Memory B cell (primary cell): ENCODE data around the gene GAL3ST3.

ENCODE experiments used
- ATAC-seq: fragments of 150-1000 bp; cut with Tn5 transposase; 2 replicates; pipeline ENCODE4 v1.10.0; 2021; ENCODE audit warnings: low read depth, mild to moderate bottlenecking, moderate library complexity
- DNase-seq, 2 donors: peaks; one replicate each; pipeline ENCODE4 v3.0.0; 2022; ENCODE audit warnings: low spot score in 2 of 2
- H3K27ac Mint-ChIP-seq: one replicate; pipeline ENCODE4 v1.8.0; 2022; ENCODE audit warnings: mild to moderate bottlenecking, moderate library complexity, mixed read lengths
- H3K27me3 Mint-ChIP-seq: one replicate; pipeline ENCODE4 v1.8.0; 2022; ENCODE audit warnings: mixed read lengths
- H3K36me3 Mint-ChIP-seq: one replicate; pipeline ENCODE4 v1.8.0; 2022; ENCODE audit warnings: mild to moderate bottlenecking, mixed read lengths
- H3K4me1 Mint-ChIP-seq: one replicate; pipeline ENCODE4 v1.8.0; 2022; ENCODE audit warnings: mixed read lengths
- H3K4me3 Mint-ChIP-seq: one replicate; pipeline ENCODE4 v1.8.0; 2022; ENCODE audit warnings: mild to moderate bottlenecking, moderate library complexity, mixed read lengths
- H3K9me3 Mint-ChIP-seq: one replicate; pipeline ENCODE4 v1.8.0; 2022; ENCODE audit warnings: mixed read lengths

The GAL3ST3 gene

DNA sequence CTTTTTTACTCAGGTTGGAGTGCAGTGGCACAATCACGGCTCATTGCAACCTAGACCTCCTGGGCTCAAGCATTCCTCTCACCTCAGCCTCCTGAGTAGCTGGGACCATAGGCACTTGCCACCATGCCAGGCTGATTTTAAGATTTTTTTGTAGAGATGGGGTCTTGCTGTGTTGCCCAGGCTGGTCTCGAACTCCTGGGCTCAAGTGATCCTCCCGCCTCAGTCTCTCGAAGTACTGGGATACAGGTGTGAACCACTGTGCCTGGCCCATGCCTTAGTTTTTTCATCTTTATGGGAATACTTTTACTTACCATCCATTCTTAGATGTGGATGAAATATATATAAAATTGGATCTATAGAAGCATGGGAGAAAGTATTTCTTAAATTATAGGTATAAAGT is 26.3 kb upstream of the GAL3ST3 start:
- DNase-seq (no peak), ATAC-seq (no peak)
- Mint-ChIP-seq H3K9me3 (no peaks in the 10 kb centered on the region), H3K27ac (no peak overlapping the region), H3K4me3 (no peak overlapping the region), H3K36me3 (peaks cover 25% of the 10 kb centered on the region), H3K4me1 (peaks cover 51% of the 10 kb centered on the region), H3K27me3 (no peaks in the 10 kb centered on the region)

DNA sequence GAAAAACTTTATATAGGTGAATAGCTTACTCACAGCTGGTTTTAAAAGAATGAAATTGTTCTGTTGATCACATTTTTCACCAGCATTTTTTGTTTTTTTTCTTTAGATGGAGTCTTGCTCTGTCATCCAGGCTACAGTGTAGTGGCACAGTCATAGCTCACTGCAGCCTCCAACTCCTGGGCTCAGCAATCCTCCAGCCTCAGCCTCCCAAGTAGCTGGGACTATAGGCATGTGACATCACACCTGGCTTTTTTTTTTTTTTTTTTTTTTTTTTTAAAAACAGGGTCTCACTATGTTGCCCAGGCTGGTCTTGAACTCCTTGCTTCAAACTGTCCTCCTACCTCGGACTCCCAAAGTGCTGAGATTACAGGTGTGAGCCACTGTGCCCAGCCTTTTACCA is 24.7 kb upstream of the GAL3ST3 start:
- no peaks in the 10 kb centered on the region for H3K9me3 Mint-ChIP-seq
- H3K4me1 Mint-ChIP-seq, result peaks cover 47% of the 10 kb centered on the region
- H3K4me3 Mint-ChIP-seq, result no peak overlapping the region
- peak overlapping the region; percentile 41 for H3K27ac Mint-ChIP-seq
- no peak for DNase-seq
- no peak for ATAC-seq
- no peaks in the 10 kb centered on the region for H3K27me3 Mint-ChIP-seq
- H3K36me3 Mint-ChIP-seq, result peaks cover 21% of the 10 kb centered on the region

DNA sequence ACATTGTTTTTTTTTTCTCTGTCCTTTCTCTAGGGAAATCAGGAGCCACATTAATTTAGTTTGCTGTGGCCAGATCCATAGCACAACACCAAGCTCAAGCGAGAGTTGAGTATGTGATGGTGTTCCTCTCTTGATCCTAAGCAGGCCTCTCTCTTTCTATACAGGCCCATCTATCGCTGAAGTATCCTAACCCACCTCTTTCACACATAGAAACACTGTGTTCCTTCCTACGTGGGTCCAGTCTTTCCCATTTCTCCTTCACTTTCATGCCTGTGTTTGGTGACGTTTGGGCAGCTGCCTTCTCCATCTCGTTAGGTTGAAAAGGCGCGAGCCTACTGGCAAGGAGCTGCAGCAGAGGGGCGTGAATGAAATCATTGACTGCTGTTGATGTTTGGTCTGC is 23.6 kb upstream of the GAL3ST3 start:
- Mint-ChIP-seq H3K4me3 (peak overlapping the region; percentile 96), H3K27me3 (no peaks in the 10 kb centered on the region), H3K36me3 (peaks cover 21% of the 10 kb centered on the region), H3K9me3 (no peaks in the 10 kb centered on the region), H3K27ac (peak overlapping the region; percentile 22), H3K4me1 (peaks cover 46% of the 10 kb centered on the region)
- ATAC-seq (no peak), DNase-seq (no peak)

DNA sequence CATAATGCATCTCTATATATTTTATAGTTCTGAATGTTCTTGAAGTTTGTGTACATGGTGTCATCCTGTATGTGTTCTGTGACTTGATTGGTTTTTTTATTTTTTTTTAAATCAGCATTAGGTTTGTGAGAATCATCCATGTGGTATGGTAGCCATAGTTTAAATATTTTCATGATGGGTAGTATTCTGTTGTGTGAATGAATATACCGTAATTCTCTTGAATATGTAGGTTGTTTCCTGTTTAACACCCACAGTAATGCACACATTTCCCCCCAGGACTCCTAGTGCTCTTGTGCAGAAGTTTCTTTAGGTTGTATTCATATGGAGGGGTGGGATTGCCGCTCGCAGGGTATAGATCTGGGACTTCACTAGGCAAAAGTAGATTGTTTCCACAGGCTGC is 23.1 kb upstream of the GAL3ST3 start:
- DNase-seq (no peak), ATAC-seq (no peak)
- Mint-ChIP-seq H3K4me1 (peaks cover 48% of the 10 kb centered on the region), H3K27ac (peak overlapping the region; percentile 22), H3K27me3 (no peaks in the 10 kb centered on the region), H3K9me3 (no peaks in the 10 kb centered on the region), H3K4me3 (peak overlapping the region; percentile 96), H3K36me3 (peaks cover 24% of the 10 kb centered on the region)

DNA sequence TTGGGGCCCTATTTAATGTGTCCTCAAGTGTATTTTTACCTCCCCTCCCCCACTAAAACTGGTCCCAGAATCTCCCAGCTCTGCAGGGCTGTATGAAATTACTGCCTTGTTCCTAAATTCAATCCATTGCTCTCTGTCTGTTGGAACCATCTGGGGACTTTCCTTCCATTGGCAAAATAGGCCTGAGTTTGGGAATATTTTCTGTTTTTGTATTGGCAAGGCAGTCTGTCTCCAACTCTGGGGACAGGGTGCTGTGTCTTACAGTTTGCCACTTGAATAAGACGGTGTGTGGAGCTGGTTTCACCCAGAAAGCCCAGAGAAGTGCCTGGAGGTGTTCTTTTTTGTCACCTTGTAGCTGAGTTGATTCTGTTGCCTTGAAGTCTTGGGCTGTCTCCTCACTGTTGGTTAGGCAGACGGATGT is 22.4 kb upstream of the GAL3ST3 start:
- Mint-ChIP-seq H3K36me3 (peaks cover 28% of the 10 kb centered on the region), H3K4me1 (peaks cover 50% of the 10 kb centered on the region)
- no peak for DNase-seq

DNA sequence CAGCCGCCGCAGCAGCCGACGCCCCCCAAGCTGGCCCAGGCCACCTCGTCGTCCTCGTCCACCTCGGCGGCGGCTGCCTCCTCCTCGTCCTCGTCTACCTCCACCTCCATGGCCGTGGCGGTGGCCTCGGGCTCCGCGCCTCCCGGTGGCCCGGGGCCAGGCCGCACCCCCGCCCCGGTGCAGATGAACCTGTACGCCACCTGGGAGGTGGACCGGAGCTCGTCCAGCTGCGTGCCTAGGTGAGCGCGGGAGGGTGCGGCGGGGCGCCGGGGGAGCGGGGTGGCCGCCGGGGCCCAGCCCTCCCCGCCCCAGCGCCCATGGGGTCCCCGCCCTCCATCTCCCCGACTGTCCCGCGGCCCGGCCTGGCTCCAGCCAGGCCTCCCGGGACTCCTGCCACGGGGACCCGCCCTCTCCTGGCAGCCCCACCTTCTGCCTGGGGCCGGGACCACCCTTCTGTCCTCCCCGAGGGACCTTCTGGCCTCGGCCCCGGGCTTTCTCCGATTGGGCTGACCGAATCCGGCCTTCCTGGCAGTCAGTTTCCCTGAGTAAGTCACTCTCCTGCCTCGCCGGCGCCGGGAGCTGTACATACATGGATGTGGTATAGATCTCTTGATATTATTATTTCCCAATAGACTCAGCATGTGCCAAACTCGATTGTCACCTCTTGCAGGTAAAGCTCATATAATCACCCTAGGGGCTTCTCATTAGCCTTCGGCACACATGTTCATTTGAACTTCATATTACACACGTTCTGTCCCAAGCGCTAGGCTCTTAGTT is 21.8 kb upstream of the GAL3ST3 start:
- no peaks in the 10 kb centered on the region for H3K27me3 Mint-ChIP-seq
- peaks cover 29% of the 10 kb centered on the region for H3K36me3 Mint-ChIP-seq
- ATAC-seq, result no peak
- H3K9me3 Mint-ChIP-seq, result no peaks in the 10 kb centered on the region
- peak overlapping the region; percentile 96 for H3K27ac Mint-ChIP-seq
- DNase-seq, result no peak
- peaks cover 50% of the 10 kb centered on the region for H3K4me1 Mint-ChIP-seq
- peak overlapping the region; percentile 96 for H3K4me3 Mint-ChIP-seq

More for the DNA sequence above, 22.4 kb upstream of the GAL3ST3 start:
- no peak for ATAC-seq
- Mint-ChIP-seq H3K9me3 (no peaks in the 10 kb centered on the region), H3K27ac (peak overlapping the region; percentile 96), H3K4me3 (peak overlapping the region; percentile 96), H3K27me3 (no peaks in the 10 kb centered on the region)

DNA sequence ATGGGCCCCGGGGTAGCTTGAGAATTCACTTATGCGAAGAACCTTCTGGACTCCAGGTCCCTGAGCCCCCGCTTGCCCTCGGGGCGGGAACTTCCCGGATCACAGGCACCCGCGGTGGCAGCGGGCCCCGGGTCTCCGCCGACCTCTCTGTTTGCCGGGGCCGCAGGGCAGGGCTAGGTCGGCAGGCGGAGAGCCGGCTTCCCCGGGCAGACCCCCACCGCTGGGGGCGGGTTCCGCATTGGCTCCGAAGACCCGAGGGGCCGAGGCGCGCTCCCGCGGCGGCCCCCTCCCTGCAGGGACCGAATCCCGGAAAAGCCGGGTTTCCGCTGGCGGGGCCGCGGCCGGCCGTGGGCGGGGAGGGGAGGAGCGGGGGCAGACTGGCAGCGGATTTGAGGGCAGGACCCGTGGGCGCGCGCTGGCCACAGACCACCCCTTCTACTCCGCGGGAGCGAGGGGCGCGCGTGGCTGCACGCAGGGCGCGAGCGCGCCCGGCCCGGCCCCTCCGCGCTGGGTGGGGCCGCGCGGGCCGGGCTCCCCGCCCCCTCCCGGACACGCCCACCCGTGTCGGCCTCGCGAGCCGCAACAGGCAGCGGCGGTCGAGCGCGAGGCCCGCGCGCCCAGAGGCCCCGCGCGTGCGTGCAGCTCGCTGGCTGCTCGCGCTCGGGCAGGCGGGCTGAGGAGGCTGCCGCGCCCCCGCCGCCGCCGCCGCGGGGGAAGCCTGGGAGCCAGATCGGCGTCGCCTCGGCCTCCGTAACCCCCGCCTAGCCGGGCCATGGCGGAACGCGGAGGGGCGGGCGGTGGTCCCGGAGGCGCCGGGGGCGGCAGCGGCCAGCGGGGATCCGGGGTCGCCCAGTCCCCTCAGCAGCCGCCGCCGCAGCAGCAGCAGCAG is 21.0 kb upstream of the GAL3ST3 start, which contains the start of gene PACS1:
Gene PACS1, plus strand, starts transcription at position 558 of the 889 bp plus-strand sequence. Its CDS starts 215 bp downstream, at position 773.
- peak within 1 kb of the TSS; percentile 96 for H3K27ac Mint-ChIP-seq
- ATAC-seq (peak; percentile 76), DNase-seq (peak; percentile 73 to 75)
- H3K4me3 Mint-ChIP-seq, result peak within 1 kb of the TSS; percentile 96
- H3K36me3 Mint-ChIP-seq, result peaks cover 33% of the 10 kb centered on the region
- H3K9me3 Mint-ChIP-seq, result no peaks in the 10 kb centered on the region
- H3K27me3 Mint-ChIP-seq, result no peaks in the 10 kb centered on the region
- peaks cover 50% of the 10 kb centered on the region for H3K4me1 Mint-ChIP-seq

DNA sequence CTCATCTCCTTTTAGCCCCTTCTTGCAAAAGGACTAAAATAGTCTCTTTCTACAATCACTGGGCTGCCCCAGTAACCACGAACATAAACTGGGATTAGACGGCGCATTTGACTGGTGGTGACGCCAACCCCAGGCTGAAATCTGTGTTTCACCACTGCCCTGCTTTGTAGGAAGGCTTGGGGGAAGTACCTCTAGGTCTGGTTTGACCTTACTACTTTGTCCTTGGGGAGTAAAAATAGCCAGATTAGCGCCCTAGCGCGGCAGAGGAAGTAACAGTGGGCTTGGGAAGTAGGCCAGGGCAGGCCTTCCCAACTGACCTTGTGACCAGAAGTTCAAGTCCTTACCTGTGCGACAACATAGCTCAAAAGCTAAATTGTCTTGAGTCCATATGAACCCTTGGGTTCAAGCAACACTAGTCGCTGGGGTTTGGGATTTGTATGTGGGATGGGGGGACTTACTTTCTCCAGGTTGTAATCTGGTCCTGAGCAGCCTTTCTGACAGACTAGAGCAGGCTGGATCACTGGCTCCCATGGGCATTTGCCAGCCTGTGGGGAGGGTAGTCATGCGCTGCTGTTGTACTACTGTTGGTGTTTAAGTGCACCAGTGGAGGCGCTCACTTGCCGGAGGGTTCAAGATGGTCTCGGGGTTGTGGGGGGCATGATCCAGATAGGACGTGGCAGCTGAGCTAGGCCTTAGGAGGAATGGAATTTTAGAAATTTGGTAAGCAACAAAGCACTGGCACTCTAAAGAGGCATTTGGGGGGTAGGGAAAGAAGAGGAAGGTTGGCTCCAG is 20.2 kb upstream of the GAL3ST3 start:
- H3K36me3 Mint-ChIP-seq, result peaks cover 34% of the 10 kb centered on the region

DNA sequence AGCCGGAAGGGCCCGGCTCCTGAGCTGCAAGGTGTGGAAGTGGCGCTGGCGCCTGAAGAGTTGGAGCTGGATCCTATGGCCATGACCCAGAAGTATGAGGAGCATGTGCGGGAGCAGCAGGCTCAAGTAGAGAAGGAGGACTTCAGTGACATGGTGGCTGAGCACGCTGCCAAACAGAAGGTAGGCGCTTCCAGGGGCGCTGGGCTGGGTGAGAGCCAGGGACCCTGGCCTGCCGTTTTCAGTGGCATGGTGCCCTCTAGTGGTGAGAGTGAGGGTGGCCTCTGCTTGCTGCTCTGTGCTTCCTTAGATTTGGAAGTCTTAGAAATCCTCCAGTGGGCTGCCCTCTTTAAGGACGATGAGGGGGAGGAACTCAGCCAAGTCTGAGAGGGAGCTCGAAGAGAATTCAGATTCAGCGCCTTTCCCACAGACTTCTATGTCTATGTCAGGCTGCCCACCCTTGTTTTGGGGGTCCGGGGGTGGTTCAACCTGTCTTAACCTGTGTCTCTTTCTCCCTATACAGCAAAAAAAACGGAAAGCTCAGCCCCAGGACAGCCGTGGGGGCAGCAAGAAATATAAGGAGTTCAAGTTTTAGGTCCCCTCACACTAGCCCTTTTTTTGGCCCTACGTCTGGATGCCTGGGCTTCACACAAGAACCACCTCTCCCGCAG is 19.3 kb upstream of the GAL3ST3 start:
- H3K27me3 Mint-ChIP-seq, result no peaks in the 10 kb centered on the region
- ATAC-seq (peak; percentile 26), DNase-seq (peak; percentile 78 to 86)
- H3K27ac Mint-ChIP-seq, result peak overlapping the region; percentile 90
- H3K4me3 Mint-ChIP-seq, result peak overlapping the region; percentile 58
- H3K9me3 Mint-ChIP-seq, result no peaks in the 10 kb centered on the region
- peaks cover 48% of the 10 kb centered on the region for H3K4me1 Mint-ChIP-seq
- H3K36me3 Mint-ChIP-seq, result peaks cover 40% of the 10 kb centered on the region

More for the DNA sequence above, 20.2 kb upstream of the GAL3ST3 start:
- Mint-ChIP-seq H3K4me3 (peak overlapping the region; percentile 92), H3K4me1 (peaks cover 48% of the 10 kb centered on the region), H3K27ac (peak overlapping the region; percentile 90), H3K9me3 (no peaks in the 10 kb centered on the region), H3K27me3 (no peaks in the 10 kb centered on the region)
- peak in 1 of 2 donors; percentile 39 for DNase-seq
- ATAC-seq, result peak; percentile 42

DNA sequence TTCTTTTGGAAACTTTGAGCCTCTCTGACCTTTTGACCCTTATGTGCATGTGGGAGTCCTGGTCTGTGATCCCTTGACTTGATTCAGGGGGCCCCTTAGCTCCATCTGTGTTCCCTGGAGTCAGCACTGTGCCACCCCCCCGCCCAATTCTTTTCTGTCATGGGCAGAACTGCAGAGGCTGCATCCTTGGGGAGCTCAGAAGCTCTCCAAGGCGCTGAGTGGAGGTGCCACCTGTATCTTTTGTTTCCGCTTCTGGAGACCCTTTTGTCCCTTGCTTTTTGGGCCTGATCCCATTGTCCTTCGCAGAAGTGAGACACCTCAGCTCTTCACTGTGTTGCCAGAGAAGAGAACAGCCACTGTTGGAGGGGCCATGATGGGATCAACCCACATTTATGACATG is 18.7 kb upstream of the GAL3ST3 start:
- H3K27me3 Mint-ChIP-seq, result no peaks in the 10 kb centered on the region
- H3K4me3 Mint-ChIP-seq, result no peak overlapping the region
- no peak for DNase-seq
- peaks cover 42% of the 10 kb centered on the region for H3K36me3 Mint-ChIP-seq
- H3K9me3 Mint-ChIP-seq, result no peaks in the 10 kb centered on the region
- no peak for ATAC-seq
- H3K27ac Mint-ChIP-seq, result peak overlapping the region; percentile 90
- H3K4me1 Mint-ChIP-seq, result peaks cover 43% of the 10 kb centered on the region

DNA sequence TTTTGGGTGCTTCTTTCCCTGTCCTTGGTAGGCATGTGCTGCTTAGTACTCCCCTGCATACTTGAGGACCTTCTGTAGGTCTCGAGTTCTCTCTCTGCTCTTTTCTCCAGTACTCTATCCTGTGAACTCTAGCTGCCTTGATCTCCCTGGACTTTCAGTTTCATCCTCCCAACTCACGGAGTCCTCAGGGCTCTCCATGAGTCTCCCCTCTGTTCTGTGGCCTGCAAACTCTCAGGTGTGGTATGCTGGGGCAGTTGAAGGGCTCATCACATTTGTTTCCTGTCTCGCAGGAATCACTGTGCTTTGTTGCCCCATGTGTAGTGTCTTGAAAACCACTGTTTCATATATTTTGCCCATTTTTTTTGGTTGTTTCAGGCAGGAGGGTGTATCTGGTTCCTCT is 17.8 kb upstream of the GAL3ST3 start:
- peaks cover 34% of the 10 kb centered on the region for H3K4me1 Mint-ChIP-seq
- H3K9me3 Mint-ChIP-seq, result no peaks in the 10 kb centered on the region
- peaks cover 41% of the 10 kb centered on the region for H3K36me3 Mint-ChIP-seq
- no peak overlapping the region for H3K4me3 Mint-ChIP-seq
- DNase-seq (no peak), ATAC-seq (no peak)
- peak overlapping the region; percentile 49 for H3K27ac Mint-ChIP-seq
- no peaks in the 10 kb centered on the region for H3K27me3 Mint-ChIP-seq

DNA sequence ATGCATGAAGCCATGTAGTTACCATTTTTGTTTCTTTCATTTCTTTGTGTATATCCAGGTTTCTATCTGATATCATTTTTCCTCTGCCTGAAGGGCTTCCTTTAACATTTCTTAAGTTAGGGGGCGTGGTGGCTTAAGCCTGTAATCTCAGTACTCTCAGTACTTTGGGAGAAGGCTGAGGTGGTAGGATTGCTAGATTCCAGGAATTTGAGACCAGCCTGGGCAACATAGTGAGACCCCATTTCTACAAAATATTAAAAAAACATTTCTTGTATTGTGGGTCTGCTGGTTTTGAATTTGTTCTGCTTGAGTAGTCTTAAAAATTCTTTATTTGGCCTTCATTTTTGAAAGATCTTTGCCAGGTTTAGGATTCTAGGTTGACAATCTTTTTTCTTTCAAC is 15.6 kb upstream of the GAL3ST3 start:
- Mint-ChIP-seq H3K9me3 (no peaks in the 10 kb centered on the region), H3K4me1 (peaks cover 37% of the 10 kb centered on the region), H3K27ac (peak overlapping the region; percentile 13), H3K27me3 (no peaks in the 10 kb centered on the region), H3K36me3 (peaks cover 51% of the 10 kb centered on the region), H3K4me3 (no peak overlapping the region)
- ATAC-seq, result no peak
- DNase-seq, result no peak

DNA sequence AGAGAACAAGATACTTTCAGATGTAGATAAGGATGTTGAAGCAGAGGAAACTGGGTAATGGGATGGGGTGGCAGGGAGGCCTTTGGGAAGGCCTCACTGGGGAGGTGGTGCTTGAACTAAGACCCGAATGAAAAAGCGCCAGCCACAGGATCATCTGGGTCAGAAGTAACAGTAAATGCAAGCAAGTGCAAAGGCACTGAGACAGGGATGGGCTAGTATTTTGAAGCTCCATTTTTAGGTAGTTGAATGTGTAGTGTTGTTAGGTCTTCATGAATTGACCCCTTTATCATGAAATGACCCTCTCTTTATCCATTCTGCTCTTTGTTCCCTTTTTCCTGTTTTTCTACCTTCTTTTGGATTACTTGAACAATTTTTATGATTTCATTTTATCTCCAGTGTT is 14.9 kb upstream of the GAL3ST3 start:
- Mint-ChIP-seq H3K9me3 (no peaks in the 10 kb centered on the region), H3K4me3 (no peak overlapping the region), H3K27me3 (no peaks in the 10 kb centered on the region), H3K4me1 (peaks cover 31% of the 10 kb centered on the region), H3K27ac (peak overlapping the region; percentile 13), H3K36me3 (peaks cover 55% of the 10 kb centered on the region)
- ATAC-seq, result no peak
- DNase-seq, result no peak
